ENCODE data around the gene BDH2.

Gene BDH2

DNA sequence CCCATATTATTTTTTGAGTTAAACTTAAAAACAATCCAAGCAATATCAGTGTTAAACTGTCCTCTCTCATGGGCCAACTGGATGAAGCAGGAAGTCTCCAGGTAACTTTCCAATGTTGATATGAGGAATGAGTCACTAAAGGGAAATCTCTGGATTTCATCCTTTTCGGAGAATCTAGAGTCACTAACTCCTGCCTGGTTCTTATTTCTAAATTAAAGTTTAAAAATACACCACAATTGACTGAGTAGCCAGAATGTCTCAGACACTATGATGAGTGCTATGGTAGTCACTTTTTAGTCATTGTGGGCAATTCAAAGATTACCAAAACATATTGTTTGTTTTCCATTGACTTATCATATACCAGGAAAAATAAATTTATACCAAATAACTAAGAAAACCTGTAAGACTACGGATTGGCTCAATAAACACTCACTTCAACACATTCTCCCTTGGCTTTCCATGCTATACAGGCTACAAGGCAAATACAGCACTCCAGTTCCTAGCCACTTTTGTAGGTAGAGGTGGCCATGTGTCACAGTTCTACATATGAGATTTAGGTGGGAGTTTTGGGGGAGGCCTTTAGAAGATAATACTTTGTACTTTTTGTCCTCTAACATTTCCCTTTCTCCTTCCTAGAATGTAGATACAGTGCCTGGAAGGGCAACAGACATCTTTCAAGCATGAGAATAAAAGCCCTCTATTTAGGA lies 31.6 kb downstream of the BDH2 start:
- H3K36me3 Mint-ChIP-seq: peaks cover 14% of the 10 kb centered on the region
- peaks cover 33% of the 10 kb centered on the region for H3K4me1 Mint-ChIP-seq (ENCODE audit: low read depth)
- peak overlapping the region; percentile 5 for H3K27ac Mint-ChIP-seq
- H3K27me3 Mint-ChIP-seq: no peaks in the 10 kb centered on the region
- no peak overlapping the region for H3K4me3 Mint-ChIP-seq
- no peaks in the 10 kb centered on the region for H3K9me3 Mint-ChIP-seq (ENCODE audit: low read depth)

DNA sequence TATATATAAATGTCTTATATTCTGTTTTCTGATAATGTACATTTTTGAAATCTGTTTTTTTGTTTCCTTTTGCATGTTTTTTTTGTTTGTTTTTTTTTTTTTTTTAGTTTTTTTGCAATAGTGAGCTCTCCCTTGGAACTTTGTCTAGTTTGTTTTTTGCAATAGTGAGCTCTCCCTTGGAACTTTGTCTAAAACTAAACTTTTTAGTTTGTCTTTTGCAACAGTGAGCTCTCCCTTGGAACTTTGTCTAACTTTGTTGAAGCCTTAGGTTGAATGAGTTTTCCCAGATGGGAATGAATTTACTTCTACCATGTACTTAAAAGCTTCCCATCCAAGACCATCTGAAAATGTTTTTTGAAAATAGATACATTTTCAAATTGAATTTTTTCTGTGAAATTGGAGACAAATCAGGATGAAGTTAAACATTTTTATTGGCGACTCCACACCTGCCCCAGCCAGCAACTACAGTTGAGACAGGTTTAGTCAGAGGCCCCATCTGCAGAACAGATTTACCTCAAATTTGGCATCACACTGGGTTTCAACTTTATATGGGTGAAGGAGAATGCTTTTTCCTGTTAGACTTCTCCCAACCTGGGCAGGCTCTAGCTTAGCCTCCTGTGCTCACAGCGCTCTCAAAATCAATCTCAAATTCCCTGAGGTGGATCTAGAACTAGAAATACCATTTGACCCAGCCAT lies 39.0 kb downstream of the BDH2 start:
- H3K4me1 Mint-ChIP-seq (ENCODE audit: low read depth): no peaks in the 10 kb centered on the region

DNA sequence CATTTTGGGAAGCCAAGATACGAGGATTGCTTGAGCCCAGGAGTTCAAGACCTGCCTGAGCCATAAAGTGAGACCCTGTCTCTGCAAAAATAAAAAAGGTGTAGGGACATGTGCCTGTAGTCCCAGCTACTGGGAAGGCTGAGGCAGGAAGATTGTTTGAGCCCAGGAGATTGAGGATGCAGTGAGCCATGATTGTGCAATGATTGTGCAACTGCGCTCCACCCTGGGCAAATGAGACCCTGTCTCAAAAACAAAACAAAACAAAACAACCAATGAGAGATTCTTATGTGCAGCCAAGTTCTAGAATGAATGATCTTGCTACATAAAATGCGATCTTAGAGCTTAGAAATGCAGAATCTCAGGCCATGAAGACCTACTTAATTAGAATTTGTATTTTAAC lies 45.6 kb downstream of the BDH2 start:
- Mint-ChIP-seq H3K4me1 (ENCODE audit: low read depth) (peaks cover 9% of the 10 kb centered on the region), H3K27me3 (no peaks in the 10 kb centered on the region), H3K36me3 (peaks cover 13% of the 10 kb centered on the region), H3K4me3 (no peak overlapping the region), H3K27ac (no peak overlapping the region), H3K9me3 (ENCODE audit: low read depth) (no peaks in the 10 kb centered on the region)

More for the DNA sequence above, 39.0 kb downstream of the BDH2 start:
- H3K27ac Mint-ChIP-seq: no peak overlapping the region
- peaks cover 3% of the 10 kb centered on the region for H3K9me3 Mint-ChIP-seq (ENCODE audit: low read depth)
- H3K4me3 Mint-ChIP-seq: no peak overlapping the region
- H3K27me3 Mint-ChIP-seq: no peaks in the 10 kb centered on the region
- H3K36me3 Mint-ChIP-seq: peaks cover 24% of the 10 kb centered on the region

DNA sequence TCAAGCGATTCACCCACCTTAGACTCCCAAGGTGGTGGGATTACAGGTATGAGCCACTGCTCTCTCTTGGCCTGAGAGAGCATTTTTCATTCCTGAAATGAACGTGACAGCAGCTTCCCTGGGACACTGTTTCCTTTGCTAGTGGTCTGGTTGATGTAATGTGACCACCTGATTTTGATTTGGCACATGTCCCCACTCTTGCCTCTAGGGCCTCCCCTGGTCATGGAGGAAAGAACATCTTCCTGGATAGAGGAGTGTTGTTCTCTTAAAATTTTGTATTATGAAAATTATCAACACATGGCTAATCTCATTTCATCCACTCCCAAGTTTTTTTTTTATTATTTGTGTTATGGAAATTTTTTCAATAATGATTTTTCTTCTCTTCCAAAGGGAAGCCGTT lies 46.9 kb downstream of the BDH2 start:
- Mint-ChIP-seq H3K4me1 (ENCODE audit: low read depth) (peaks cover 9% of the 10 kb centered on the region), H3K27ac (no peak overlapping the region), H3K36me3 (peaks cover 19% of the 10 kb centered on the region), H3K9me3 (ENCODE audit: low read depth) (no peaks in the 10 kb centered on the region), H3K4me3 (no peak overlapping the region), H3K27me3 (no peaks in the 10 kb centered on the region)

DNA sequence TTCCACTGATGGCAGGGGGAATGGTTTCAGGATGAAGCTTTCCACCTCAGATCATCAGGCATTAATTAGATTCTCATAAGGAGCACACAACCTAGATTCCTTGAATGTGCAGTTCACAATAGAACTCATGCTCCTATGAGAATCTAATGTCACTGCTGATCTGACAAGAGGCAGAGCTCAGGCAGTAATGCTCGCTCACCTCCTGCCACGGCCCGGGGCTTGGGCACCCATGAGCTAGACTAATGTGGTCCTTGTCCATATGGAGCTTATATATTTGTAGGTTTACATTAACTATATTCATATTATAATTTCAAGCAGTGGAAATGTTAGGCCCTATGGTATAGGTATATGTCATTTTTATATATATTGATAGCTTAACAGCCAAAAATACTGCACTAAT lies 47.5 kb downstream of the BDH2 start:
- Mint-ChIP-seq H3K4me3 (no peak overlapping the region), H3K27me3 (no peaks in the 10 kb centered on the region), H3K36me3 (peaks cover 19% of the 10 kb centered on the region)

DNA sequence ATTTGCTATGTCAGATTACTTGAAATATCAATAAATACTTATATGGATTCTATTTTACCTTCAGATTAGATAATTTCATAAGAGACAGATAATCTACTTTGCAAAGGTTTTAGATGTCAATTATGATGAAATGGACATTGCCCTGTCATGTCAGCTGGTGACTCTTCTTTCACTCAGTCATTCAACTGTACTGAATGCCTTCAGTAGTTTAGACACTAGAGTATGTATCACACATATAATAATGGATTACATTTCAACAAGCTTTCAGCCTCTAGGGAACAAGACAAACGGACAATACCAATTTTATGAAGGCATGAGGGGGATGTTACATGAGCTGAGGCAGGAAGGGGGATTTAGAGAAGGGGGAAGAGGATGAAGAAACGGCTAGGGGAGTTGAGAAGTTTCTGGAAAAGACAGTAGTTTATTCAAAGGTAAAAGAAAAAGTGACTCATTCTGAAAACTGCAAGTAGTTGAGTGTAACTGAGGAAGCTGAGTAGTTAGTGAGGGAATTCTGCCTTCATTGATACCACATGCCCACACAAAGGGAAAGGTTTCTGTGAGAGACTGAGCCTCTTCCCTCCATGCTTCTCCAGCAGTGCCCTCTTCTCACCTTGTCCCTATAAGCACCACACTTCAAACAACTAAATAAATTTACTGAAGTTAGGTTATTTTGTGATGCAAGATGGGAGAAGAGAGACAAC lies 48.7 kb downstream of the BDH2 start:
- H3K27ac Mint-ChIP-seq: peak overlapping the region; percentile 78
- no peaks in the 10 kb centered on the region for H3K27me3 Mint-ChIP-seq
- no peaks in the 10 kb centered on the region for H3K9me3 Mint-ChIP-seq (ENCODE audit: low read depth)
- peaks cover 10% of the 10 kb centered on the region for H3K4me1 Mint-ChIP-seq (ENCODE audit: low read depth)
- H3K4me3 Mint-ChIP-seq: no peak overlapping the region
- peaks cover 20% of the 10 kb centered on the region for H3K36me3 Mint-ChIP-seq

More for the DNA sequence above, 47.5 kb downstream of the BDH2 start:
- Mint-ChIP-seq H3K4me1 (ENCODE audit: low read depth) (peaks cover 9% of the 10 kb centered on the region), H3K9me3 (ENCODE audit: low read depth) (no peaks in the 10 kb centered on the region), H3K27ac (no peak overlapping the region)

DNA sequence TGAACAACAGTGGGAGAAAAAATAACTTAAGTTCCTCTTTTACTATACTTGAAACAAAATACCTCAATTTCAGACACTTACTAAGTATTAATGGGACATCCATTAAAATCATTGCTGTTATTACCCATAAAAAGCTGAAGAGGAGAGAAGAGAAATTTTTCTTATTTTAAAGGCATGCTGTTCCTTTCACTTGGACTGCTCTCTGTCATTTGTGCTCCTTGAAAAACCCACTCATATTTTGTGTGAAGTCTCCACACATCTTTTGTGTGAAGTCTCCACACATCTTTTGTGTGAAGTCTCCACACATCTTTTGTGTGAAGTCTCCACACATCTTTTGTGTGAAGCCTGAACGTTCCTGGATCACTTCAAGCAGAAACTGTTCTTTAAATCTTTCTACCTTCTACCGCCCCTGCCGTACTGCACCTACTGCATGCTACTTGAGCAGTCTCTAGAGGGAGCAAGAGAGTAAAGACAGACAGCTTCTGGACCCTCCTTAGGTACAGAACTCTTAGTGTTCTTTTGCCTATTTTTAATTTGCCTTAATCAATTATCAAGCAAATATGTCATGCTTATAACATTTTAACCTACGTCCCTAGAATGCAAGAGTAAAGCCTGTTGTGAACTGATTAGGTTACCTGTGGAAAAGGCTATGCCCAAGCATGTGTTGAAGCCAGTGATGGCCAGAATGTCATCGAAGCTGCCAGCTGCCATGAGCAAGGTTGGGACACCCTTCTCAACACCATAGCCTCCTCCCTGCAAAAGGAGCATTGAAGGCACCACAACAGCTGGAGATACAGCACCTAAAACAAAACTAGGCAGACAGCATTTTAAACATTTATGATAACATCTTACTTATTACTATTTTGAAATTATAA lies 53.0 kb downstream of the BDH2 start:
- H3K4me3 Mint-ChIP-seq: no peak overlapping the region
- no peak overlapping the region for H3K27ac Mint-ChIP-seq
- no peaks in the 10 kb centered on the region for H3K27me3 Mint-ChIP-seq
- no peaks in the 10 kb centered on the region for H3K9me3 Mint-ChIP-seq (ENCODE audit: low read depth)
- H3K4me1 Mint-ChIP-seq (ENCODE audit: low read depth): peaks cover 10% of the 10 kb centered on the region
- H3K36me3 Mint-ChIP-seq: peaks cover 27% of the 10 kb centered on the region

DNA sequence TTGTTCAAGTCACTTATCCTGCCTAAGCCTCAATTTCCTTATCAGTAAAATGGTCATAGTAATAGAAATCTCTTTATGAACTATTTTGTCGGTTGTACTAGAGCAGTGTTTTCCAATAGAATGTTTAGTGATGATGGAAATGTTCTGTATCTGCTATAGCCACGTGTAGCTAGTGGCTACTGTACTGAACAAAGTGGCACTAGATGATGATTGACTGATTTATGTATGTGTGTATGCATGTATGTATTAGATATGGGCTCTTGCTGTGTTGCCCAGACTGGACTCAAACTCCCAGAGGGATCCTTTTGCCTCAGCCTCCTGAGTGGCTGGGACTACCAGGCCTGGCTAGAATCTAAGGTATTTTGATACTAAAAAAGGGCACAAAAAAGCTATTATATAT lies 55.5 kb downstream of the BDH2 start:
- Mint-ChIP-seq H3K4me1 (ENCODE audit: low read depth) (peaks cover 2% of the 10 kb centered on the region), H3K27me3 (no peaks in the 10 kb centered on the region), H3K9me3 (ENCODE audit: low read depth) (no peaks in the 10 kb centered on the region), H3K4me3 (no peak overlapping the region), H3K27ac (no peak overlapping the region), H3K36me3 (peaks cover 24% of the 10 kb centered on the region)

DNA sequence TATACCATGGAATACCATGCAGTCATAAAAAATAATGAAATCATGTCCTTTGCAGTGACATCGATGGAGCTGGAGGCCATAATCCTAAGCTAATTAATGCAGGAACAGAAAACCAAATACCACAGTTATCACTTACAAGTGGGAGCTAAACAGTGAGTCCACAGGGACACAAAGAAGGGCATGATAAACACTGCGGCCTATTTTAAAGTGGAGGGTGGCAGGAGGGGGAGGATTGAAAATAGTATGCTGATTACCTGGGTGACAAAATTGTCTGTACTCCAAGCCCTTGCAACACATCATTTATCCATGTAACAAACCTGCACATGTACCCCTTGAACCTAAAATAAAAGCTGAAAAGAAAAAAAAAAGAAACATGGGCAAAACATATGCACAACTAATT lies 63.5 kb downstream of the BDH2 start:
- Mint-ChIP-seq H3K4me3 (no peak overlapping the region), H3K36me3 (peaks cover 19% of the 10 kb centered on the region), H3K9me3 (ENCODE audit: low read depth) (no peaks in the 10 kb centered on the region), H3K4me1 (ENCODE audit: low read depth) (no peaks in the 10 kb centered on the region), H3K27ac (no peak overlapping the region), H3K27me3 (no peaks in the 10 kb centered on the region)

DNA sequence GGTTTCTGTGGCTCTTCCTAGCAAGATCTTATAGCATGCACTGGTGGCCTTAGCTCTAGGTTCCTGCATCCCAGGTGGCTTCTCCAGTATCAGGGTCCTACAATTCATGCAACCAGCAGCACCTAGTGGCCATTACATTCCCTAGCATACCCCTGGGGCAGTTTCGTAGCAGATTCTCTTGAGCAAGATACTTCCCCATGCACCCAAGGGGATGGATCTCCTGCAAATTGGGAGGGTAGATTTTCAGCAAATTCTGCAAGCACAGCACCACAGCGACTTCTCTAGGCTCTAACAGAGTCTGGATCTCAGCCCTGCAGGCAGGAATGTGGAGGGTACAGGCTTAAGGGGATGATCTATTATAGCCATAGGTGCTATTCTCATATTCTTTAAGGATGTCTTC lies 67.1 kb downstream of the BDH2 start:
- Mint-ChIP-seq H3K27me3 (no peaks in the 10 kb centered on the region), H3K4me1 (ENCODE audit: low read depth) (no peaks in the 10 kb centered on the region), H3K9me3 (ENCODE audit: low read depth) (no peaks in the 10 kb centered on the region), H3K4me3 (no peak overlapping the region), H3K27ac (no peak overlapping the region), H3K36me3 (peaks cover 32% of the 10 kb centered on the region)

DNA sequence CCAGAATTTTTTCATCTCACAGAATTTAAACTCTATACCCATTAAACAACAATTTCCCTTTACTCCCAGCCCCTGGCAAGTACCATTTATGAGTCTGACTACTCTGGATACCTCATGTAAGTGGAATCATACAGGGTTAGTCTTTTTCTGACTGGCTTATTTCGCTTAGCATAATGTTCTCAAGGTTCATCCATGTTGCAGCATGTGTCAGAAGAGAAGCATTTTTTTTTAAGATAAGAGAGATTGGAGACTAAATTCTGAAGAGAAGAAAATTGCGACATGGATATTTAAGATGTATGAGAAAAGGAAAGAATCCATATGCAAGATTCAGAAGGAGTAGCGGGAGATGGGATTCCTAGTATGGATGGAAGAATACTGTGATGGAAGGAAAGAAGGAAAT lies 68.8 kb downstream of the BDH2 start:
- Mint-ChIP-seq H3K27me3 (no peaks in the 10 kb centered on the region), H3K4me1 (ENCODE audit: low read depth) (peaks cover 6% of the 10 kb centered on the region)

DNA sequence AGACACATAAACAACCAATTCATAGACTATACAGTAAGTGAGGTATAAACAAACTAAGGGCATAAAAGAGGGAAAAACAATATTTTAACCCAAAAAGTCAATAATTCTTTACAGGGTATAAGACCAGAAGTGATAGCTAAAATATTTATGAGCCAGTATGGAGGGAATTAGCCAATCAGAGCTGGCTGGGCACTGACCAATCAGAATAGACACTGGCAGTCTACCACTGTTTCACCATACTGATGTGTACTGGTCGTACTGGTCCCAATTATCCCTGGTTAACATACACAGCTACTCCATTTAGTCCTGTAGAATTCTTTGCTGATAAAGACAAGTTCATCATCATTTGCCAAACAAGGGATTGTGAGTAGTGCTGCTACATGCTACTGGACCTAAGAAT lies 70.3 kb downstream of the BDH2 start:
- Mint-ChIP-seq H3K27ac (no peak overlapping the region), H3K36me3 (peaks cover 26% of the 10 kb centered on the region), H3K27me3 (no peaks in the 10 kb centered on the region), H3K4me1 (ENCODE audit: low read depth) (peaks cover 9% of the 10 kb centered on the region), H3K4me3 (no peak overlapping the region), H3K9me3 (ENCODE audit: low read depth) (no peaks in the 10 kb centered on the region)

More for the DNA sequence above, 68.8 kb downstream of the BDH2 start:
- Mint-ChIP-seq H3K9me3 (ENCODE audit: low read depth) (no peaks in the 10 kb centered on the region), H3K36me3 (peaks cover 26% of the 10 kb centered on the region), H3K27ac (no peak overlapping the region), H3K4me3 (no peak overlapping the region)
